ENCODE results near the gene CPSF4.

Gene CPSF4

GRCh38 chr7:99438573-99439480 is at the start of gene CPSF4, which contains the start of gene PTCD1:
Gene CPSF4 (plus strand): TSS chr7:99438943. CDS start chr7:99439083, 140 bp downstream.
Gene PTCD1 (minus strand): TSS chr7:99438798. CDS start chr7:99435242, 3,556 bp downstream.
- DNase-seq: peak; percentile 93 to 98

GRCh38 chr7:99389772-99390171 is 49.0 kb upstream of the CPSF4 start:
- no peak for DNase-seq

GRCh38 chr7:99390941-99391602 is 47.7 kb upstream of the CPSF4 start:
- no peak for DNase-seq

GRCh38 chr7:99392046-99392445 is 46.7 kb upstream of the CPSF4 start:
- peak; percentile 9 to 60 for DNase-seq

GRCh38 chr7:99392659-99393354 is 45.9 kb upstream of the CPSF4 start:
- DNase-seq: peak; percentile 93 to 97

GRCh38 chr7:99393355-99394187 is 45.2 kb upstream of the CPSF4 start:
- peak; percentile 80 to 93 for DNase-seq

- no peak for DNase-seq
Measured at GRCh38 chr7:99394188-99394502, 44.6 kb upstream of the CPSF4 start.

GRCh38 chr7:99395616-99396327 is 43.0 kb upstream of the CPSF4 start:
- DNase-seq: no peak

GRCh38 chr7:99396418-99397296 is 42.1 kb upstream of the CPSF4 start:
- DNase-seq: no peak

GRCh38 chr7:99397297-99397983 is 41.3 kb upstream of the CPSF4 start:
- DNase-seq: no peak

GRCh38 chr7:99398891-99399445 is 39.8 kb upstream of the CPSF4 start:
- no peak for DNase-seq

GRCh38 chr7:99399597-99399996 is 39.1 kb upstream of the CPSF4 start:
- DNase-seq: no peak

GRCh38 chr7:99402854-99403253 is 35.9 kb upstream of the CPSF4 start:
- no peak for DNase-seq

- no peak for DNase-seq
Measured at GRCh38 chr7:99403764-99404163, 35.0 kb upstream of the CPSF4 start.

GRCh38 chr7:99404235-99404976 is 34.3 kb upstream of the CPSF4 start:
- no peak for DNase-seq

GRCh38 chr7:99404977-99405320 is 33.8 kb upstream of the CPSF4 start:
- DNase-seq: no peak

- no peak for DNase-seq
Measured at GRCh38 chr7:99406557-99406956, 32.2 kb upstream of the CPSF4 start.

GRCh38 chr7:99407872-99408378 is 30.8 kb upstream of the CPSF4 start:
- DNase-seq: peak in 1 of 2 experiments; percentile 49

Data from NCI-H526 (cell line).